ENCODE data around the gene DNAI4.

DNAI4 gene

GRCh38 chr1:66774438-66774837 is 150.2 kb downstream of the DNAI4 start:
- no peak overlapping the region for H3K4me3 ChIP-seq (ENCODE audit: low read depth, low read length)
- H3K9me3 ChIP-seq (ENCODE audit: control insufficient read depth, insufficient read depth, low read depth, low read length), result no peaks in the 10 kb centered on the region
- TF ChIP-seq ZNF138 (tag by site-specific recombination; IDR thresholded peaks at IDR 0.05; ENCODE audit: borderline replicate concordance) (no peak), GFI1B (tag by site-specific recombination; IDR thresholded peaks at IDR 0.05) (no peak), GLI2 (tag by site-specific recombination; IDR thresholded peaks at IDR 0.05; ENCODE audit: borderline replicate concordance, low read depth) (no peak), ZNF423 (tag by site-specific recombination; IDR thresholded peaks at IDR 0.05) (no peak), ZNF426 (tag by site-specific recombination; IDR thresholded peaks at IDR 0.05) (no peak), ZNF654 (tag by site-specific recombination; IDR thresholded peaks at IDR 0.05; ENCODE audit: low read depth) (no peak), ZNF354C (tag by site-specific recombination; IDR thresholded peaks at IDR 0.05; ENCODE audit: borderline replicate concordance, low read depth) (no peak), ZNF530 (tag by site-specific recombination; IDR thresholded peaks at IDR 0.05; ENCODE audit: low read depth) (no peak), MYNN (tag by site-specific recombination; IDR thresholded peaks at IDR 0.05; ENCODE audit: borderline replicate concordance) (no peak), ZNF174 (tag by site-specific recombination; IDR thresholded peaks at IDR 0.05) (no peak), ZNF16 (tag by site-specific recombination; IDR thresholded peaks at IDR 0.05; ENCODE audit: low read depth) (no peak), ZNF610 (tag by site-specific recombination; IDR thresholded peaks at IDR 0.05; ENCODE audit: borderline replicate concordance) (no peak), AEBP2 (tag by site-specific recombination; IDR thresholded peaks at IDR 0.05; ENCODE audit: borderline replicate concordance) (no peak), ZNF513 (tag by site-specific recombination; IDR thresholded peaks at IDR 0.05) (no peak), ZNF394 (tag by site-specific recombination; IDR thresholded peaks at IDR 0.05; ENCODE audit: borderline replicate concordance) (no peak), ZNF76 (tag by site-specific recombination; IDR thresholded peaks at IDR 0.05; ENCODE audit: borderline replicate concordance, low read depth) (no peak), ZSCAN30 (tag by site-specific recombination; IDR thresholded peaks at IDR 0.05) (no peak), YY2 (tag by site-specific recombination; IDR thresholded peaks at IDR 0.05) (no peak)
- TF ChIP-seq, protein P1, sequence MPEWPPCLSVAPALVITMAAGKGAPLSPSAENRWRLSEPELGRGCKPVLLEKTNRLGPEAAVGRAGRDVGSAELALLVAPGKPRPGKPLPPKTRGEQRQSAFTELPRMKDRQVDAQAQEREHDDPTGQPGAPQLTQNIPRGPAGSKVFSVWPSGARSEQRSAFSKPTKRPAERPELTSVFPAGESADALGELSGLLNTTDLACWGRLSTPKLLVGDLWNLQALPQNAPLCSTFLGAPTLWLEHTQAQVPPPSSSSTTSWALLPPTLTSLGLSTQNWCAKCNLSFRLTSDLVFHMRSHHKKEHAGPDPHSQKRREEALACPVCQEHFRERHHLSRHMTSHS (tag by site-specific recombination; IDR thresholded peaks at IDR 0.05), result no peak
- TF ChIP-seq, protein P2, sequence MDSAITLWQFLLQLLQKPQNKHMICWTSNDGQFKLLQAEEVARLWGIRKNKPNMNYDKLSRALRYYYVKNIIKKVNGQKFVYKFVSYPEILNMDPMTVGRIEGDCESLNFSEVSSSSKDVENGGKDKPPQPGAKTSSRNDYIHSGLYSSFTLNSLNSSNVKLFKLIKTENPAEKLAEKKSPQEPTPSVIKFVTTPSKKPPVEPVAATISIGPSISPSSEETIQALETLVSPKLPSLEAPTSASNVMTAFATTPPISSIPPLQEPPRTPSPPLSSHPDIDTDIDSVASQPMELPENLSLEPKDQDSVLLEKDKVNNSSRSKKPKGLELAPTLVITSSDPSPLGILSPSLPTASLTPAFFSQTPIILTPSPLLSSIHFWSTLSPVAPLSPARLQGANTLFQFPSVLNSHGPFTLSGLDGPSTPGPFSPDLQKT (IDR thresholded peaks at IDR 0.05; ENCODE audit: borderline replicate concordance, low read depth, low read length), result no peak
- ChIA-PET POLR2A (no interaction called here), CTCF (no interaction called here)
- H3K36me3 ChIP-seq (ENCODE audit: control insufficient read depth in 2 of 2, insufficient read depth in 1 of 2, low read length in 2 of 2), result no peaks in the 10 kb centered on the region
- peaks cover 10% of the 10 kb centered on the region for H3K4me1 ChIP-seq (ENCODE audit: control insufficient read depth, insufficient read depth, low read length)
- no peak overlapping the region for H3K27ac ChIP-seq (ENCODE audit: extremely low read depth, low read depth, low read length)

DNA sequence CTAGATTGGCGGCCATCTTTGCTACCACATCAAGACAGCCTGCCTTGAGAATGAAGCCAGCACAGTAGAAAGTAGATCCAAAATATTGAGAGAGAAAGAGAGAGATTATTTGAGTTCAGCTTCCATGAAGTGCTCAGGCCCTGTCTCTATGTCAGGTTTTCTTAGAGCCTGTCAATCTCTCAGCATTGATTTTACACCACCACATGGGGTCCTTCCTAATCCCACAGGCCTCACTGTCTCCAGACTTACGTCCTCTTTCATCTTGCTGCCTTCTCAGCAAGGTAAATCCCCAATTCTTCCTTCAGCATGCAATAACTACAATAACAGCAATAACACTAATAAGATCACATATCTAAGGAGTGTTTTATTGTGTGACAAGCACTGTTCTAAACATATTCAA is 151.4 kb downstream of the DNAI4 start:
- POLR2A ChIA-PET, result no interaction called here
- CTCF ChIA-PET, result no interaction called here
- peaks cover 8% of the 10 kb centered on the region for H3K4me1 ChIP-seq (ENCODE audit: control insufficient read depth, insufficient read depth, low read length)
- no peak overlapping the region for H3K27ac ChIP-seq (ENCODE audit: extremely low read depth, low read depth, low read length)
- no peak overlapping the region for H3K4me3 ChIP-seq (ENCODE audit: low read depth, low read length)
- H3K36me3 ChIP-seq (ENCODE audit: control insufficient read depth in 2 of 2, insufficient read depth in 1 of 2, low read length in 2 of 2), result no peaks in the 10 kb centered on the region
- no peaks in the 10 kb centered on the region for H3K9me3 ChIP-seq (ENCODE audit: control insufficient read depth, insufficient read depth, low read depth, low read length)
- TF ChIP-seq ZSCAN16 (tag by site-specific recombination; IDR thresholded peaks at IDR 0.05) (no peak), ZSCAN5A (tag by site-specific recombination; IDR thresholded peaks at IDR 0.05) (no peak), ZNF239 (tag by site-specific recombination; IDR thresholded peaks at IDR 0.05) (no peak), GFI1B (tag by site-specific recombination; IDR thresholded peaks at IDR 0.05) (no peak), ZNF19 (tag by site-specific recombination; IDR thresholded peaks at IDR 0.05; ENCODE audit: low read depth) (no peak), ZNF660 (tag by site-specific recombination; IDR thresholded peaks at IDR 0.05) (no peak)
- TF ChIP-seq, protein P3, sequence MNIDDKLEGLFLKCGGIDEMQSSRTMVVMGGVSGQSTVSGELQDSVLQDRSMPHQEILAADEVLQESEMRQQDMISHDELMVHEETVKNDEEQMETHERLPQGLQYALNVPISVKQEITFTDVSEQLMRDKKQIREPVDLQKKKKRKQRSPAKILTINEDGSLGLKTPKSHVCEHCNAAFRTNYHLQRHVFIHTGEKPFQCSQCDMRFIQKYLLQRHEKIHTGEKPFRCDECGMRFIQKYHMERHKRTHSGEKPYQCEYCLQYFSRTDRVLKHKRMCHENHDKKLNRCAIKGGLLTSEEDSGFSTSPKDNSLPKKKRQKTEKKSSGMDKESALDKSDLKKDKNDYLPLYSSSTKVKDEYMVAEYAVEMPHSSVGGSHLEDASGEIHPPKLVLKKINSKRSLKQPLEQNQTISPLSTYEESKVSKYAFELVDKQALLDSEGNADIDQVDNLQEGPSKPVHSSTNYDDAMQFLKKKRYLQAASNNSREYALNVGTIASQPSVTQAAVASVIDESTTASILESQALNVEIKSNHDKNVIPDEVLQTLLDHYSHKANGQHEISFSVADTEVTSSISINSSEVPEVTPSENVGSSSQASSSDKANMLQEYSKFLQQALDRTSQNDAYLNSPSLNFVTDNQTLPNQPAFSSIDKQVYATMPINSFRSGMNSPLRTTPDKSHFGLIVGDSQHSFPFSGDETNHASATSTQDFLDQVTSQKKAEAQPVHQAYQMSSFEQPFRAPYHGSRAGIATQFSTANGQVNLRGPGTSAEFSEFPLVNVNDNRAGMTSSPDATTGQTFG (tag by site-specific recombination; IDR thresholded peaks at IDR 0.05; ENCODE audit: borderline replicate concordance), result no peak

Data from HEK293 (cell line).